ENCODE results near the gene DIABLO. TPM values are rescaled to one million over a fixed set of nuclear protein-coding genes. Genes with fewer than 3 reads are reported as not detected.

The DIABLO gene
- total and polyA plus RNA-seq, 7 donors = 43.4 to 61.3 (median 55.5) TPM

DNA sequence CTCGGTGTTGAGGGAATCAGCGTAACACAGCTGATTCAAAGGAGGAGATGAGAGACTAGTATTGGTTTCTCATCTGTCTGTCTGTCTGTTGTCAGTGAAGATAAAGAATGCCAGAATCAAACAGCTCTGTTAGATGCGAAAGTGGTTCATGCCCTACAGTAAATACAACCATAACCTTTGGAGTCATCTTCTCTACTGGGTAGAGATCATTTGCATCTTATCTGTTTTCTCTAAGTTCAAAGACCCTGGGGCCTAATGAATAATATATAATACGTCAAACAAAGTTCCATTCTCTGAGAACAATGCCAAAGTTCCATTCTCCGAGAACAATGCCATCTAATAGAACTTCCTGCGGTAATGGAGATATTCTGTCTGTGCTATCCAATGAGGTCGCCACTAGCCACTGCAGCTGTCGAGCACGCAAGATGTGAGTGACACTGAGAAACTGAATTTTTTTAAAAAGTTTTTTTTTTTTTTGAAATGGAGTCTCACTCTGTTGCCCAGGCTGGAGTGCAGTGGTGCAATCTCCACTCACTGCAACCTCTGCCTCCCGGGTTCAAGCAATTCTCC, 58.4 kb downstream of the DIABLO start:
- H3K36me3 ChIP-seq = no peaks in the 10 kb centered on the region
- H3K4me1 ChIP-seq = no peaks in the 10 kb centered on the region
- H3K4me3 ChIP-seq = no peak overlapping the region
- intact Hi-C loops (cut with DNase I) = no loop called here
- WGBS, 2 donors = 82 to 89% methylated on average over 10 of the region's 10 CpGs
- no peak for TF ChIP-seq POLR2AphosphoS5 (IDR thresholded peaks at IDR 0.05)
- TF ChIP-seq POLR2A (IDR thresholded peaks at IDR 0.05) = no peak
- TF ChIP-seq EP300 (IDR thresholded peaks at IDR 0.05) = no peak
- TF ChIP-seq, protein P1, sequence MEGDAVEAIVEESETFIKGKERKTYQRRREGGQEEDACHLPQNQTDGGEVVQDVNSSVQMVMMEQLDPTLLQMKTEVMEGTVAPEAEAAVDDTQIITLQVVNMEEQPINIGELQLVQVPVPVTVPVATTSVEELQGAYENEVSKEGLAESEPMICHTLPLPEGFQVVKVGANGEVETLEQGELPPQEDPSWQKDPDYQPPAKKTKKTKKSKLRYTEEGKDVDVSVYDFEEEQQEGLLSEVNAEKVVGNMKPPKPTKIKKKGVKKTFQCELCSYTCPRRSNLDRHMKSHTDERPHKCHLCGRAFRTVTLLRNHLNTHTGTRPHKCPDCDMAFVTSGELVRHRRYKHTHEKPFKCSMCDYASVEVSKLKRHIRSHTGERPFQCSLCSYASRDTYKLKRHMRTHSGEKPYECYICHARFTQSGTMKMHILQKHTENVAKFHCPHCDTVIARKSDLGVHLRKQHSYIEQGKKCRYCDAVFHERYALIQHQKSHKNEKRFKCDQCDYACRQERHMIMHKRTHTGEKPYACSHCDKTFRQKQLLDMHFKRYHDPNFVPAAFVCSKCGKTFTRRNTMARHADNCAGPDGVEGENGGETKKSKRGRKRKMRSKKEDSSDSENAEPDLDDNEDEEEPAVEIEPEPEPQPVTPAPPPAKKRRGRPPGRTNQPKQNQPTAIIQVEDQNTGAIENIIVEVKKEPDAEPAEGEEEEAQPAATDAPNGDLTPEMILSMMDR (IDR thresholded peaks at IDR 0.05) = no peak
- H3K9me3 ChIP-seq = no peaks in the 10 kb centered on the region
- peaks cover 0 to 8% (median 3%) of the 10 kb centered on the region in 3 donors for H3K27me3 ChIP-seq
- H3K27ac ChIP-seq = no peak overlapping the region
- no peak for DNase-seq

DNA sequence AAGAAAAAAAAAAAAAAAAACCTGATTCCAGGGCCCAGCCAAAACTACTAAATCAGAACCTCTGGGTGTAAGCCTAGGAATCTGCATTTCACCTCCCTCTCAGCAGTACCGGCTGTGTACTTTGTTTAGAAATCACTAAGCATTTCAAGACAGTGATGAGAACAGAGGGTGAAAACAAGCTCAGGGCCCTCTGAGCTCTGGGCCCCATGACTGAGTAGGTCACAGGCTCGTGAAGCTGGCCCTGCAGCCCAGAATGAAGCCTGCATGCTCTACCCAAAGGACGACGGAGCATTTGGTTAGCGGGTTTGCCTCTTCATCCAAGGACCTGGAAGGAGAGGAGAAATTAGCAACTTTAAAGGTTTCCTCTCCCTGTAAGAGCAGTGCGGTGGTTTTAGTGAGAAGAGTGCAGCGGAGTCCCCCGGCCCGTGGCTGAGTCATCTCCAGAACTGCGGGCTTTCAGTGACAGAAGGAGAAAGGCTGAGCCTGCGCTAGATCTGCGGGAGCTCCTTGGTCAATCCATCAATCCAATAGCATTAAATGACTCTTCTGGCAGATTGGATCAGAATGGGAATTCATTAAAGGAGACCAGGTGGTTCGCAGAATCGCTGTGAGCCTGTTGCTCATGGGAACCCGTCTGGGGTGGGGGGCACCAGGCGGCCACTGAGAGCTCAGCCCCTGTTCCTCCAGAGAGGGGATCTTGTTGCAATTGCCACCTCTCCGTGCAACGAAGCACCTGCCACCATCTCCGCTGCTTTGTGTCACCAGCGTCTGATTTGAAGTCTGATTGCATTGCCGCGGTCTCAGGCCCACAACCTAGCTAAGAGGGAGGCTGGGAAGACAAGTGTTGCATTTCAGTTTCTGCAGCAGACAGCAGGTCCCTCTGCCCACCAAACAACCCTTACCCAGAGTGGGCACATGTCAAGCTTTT, 59.2 kb downstream of the DIABLO start:
- no peak for TF ChIP-seq EP300 (IDR thresholded peaks at IDR 0.05)
- Histone ChIP-seq H3K4me3 (no peak overlapping the region), H3K27me3 (peaks cover 0 to 3% (median under 1%) of the 10 kb centered on the region in 3 donors), H3K9me3 (no peaks in the 10 kb centered on the region), H3K36me3 (no peaks in the 10 kb centered on the region), H3K4me1 (no peaks in the 10 kb centered on the region), H3K27ac (no peak overlapping the region)
- DNase-seq = no peak
- 77 to 85% methylated on average over 22 of the region's 22 CpGs for WGBS, 2 donors
- intact Hi-C loops (cut with DNase I) = no loop called here

DNA sequence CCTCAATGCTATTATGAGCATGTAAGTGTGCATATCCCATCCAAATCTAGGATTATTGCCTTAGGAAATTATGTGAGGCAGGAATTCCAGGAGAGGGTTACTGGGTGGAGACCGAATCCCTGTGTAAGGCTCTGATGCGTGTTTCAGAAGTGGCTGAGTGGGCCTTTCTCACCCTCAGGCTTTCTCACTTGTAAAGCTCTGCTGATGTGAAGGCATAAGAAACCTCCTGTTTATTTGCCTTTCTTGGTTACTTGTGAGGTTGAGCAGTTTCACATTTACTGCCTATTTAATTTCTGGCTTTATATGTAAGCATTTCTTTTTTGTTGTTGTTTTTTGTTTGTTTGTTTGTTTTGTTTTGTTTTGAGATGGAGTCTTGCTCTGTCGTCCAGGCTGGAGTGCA, 62.9 kb downstream of the DIABLO start:
- no peak overlapping the region for H3K27ac ChIP-seq
- H3K9me3 ChIP-seq = no peaks in the 10 kb centered on the region
- H3K4me3 ChIP-seq = no peak overlapping the region
- intact Hi-C loops (cut with DNase I) = no loop called here
- no peak for TF ChIP-seq POLR2AphosphoS5 (IDR thresholded peaks at IDR 0.05)
- TF ChIP-seq, protein P1 (IDR thresholded peaks at IDR 0.05) = no peak
- no peak for TF ChIP-seq POLR2A (IDR thresholded peaks at IDR 0.05)
- no peak for TF ChIP-seq EP300 (IDR thresholded peaks at IDR 0.05)
- WGBS, 2 donors = 82 to 88% methylated on average over 3 of the region's 3 CpGs
- no peak for DNase-seq
- no peaks in the 10 kb centered on the region for H3K36me3 ChIP-seq
- no peaks in the 10 kb centered on the region for H3K4me1 ChIP-seq
- peaks cover 0 to 3% (median 0%) of the 10 kb centered on the region in 3 donors for H3K27me3 ChIP-seq

DNA sequence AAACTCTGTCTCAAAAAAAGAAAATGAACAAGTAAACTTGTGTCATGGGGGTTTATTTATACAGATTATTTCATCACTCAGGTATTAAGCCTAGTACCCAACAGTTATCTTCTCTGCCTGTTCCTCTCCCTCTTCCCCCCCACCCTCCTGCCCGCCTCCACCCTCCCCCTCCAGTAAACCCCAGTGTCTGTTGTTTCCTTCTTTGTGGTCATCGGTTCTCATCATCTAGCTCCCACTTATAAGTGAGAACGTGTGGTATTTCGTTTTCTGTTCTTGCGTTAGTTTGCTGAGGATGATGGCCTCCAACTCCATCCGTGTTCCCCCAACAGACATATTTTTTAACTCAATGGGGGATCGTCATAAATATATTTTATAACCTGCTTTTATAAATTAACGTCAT, 64.2 kb downstream of the DIABLO start:
- intact Hi-C loops (cut with DNase I) = no loop called here
- TF ChIP-seq EP300 (IDR thresholded peaks at IDR 0.05) (no peak), POLR2AphosphoS5 (IDR thresholded peaks at IDR 0.05) (no peak), POLR2A (IDR thresholded peaks at IDR 0.05) (no peak)
- TF ChIP-seq, protein P1 (IDR thresholded peaks at IDR 0.05) = no peak
- H3K4me1 ChIP-seq = no peaks in the 10 kb centered on the region
- no peak overlapping the region for H3K4me3 ChIP-seq
- no peak overlapping the region for H3K27ac ChIP-seq
- H3K27me3 ChIP-seq = peaks cover 0 to 3% (median 0%) of the 10 kb centered on the region in 3 donors
- no peaks in the 10 kb centered on the region for H3K9me3 ChIP-seq
- 74 to 78% methylated on average over 8 of the region's 8 CpGs for WGBS, 2 donors
- no peak for DNase-seq
- H3K36me3 ChIP-seq = no peaks in the 10 kb centered on the region

DNA sequence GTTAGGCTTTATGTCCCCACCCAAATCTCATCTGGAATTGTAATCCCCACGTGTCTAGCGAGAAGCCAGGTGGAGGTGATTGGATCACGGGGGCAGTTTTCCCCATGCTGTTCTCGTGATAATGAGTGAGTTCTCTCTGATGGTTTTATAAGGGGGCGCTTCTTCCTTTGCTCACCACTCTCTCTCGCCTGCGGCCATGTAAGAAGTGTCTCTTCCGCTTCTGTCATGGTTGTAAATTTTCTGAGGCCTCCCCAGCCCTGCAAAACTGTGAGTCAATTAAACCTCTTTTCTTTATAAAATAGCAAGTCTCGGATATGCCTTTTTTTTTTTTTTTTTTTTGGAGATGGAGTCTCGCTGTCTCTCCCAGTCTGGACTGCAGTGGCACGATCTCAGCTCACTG, 65.1 kb downstream of the DIABLO start:
- no peak for TF ChIP-seq EP300 (IDR thresholded peaks at IDR 0.05)
- no peak for TF ChIP-seq POLR2AphosphoS5 (IDR thresholded peaks at IDR 0.05)
- no peak for TF ChIP-seq POLR2A (IDR thresholded peaks at IDR 0.05)
- TF ChIP-seq, protein P1 (IDR thresholded peaks at IDR 0.05) = no peak
- Histone ChIP-seq H3K4me3 (no peak overlapping the region), H3K9me3 (no peaks in the 10 kb centered on the region), H3K36me3 (no peaks in the 10 kb centered on the region), H3K27me3 (peaks cover 0 to 3% (median 0%) of the 10 kb centered on the region in 3 donors), H3K27ac (no peak overlapping the region), H3K4me1 (no peaks in the 10 kb centered on the region)
- WGBS, 2 donors = 89 to 94% methylated on average over 11 of the region's 11 CpGs
- intact Hi-C loops (cut with DNase I) = no loop called here
- DNase-seq = no peak
